Measurements from ENCODE around the gene CCDC57.

GRCh38 chr17:82160075-82160474 lies 52.6 kb downstream of the CCDC57 start:
- no peak for TF ChIP-seq EZH2 (IDR thresholded peaks at IDR 0.05; ENCODE audit: insufficient read depth, poor library complexity, severe bottlenecking)
- TF ChIP-seq EZH2phosphoT487 (IDR thresholded peaks at IDR 0.05; ENCODE audit: insufficient read depth, low read depth) = no peak
